Thyroid gland (tissue), 4 donors: ENCODE results near the gene AMBN. TPM values are rescaled to one million over a fixed set of nuclear protein-coding genes. Genes with fewer than 3 reads are reported as not detected.

Source experiments
- DNase-seq, 2 donors: peaks; one replicate each; pipeline ENCODE4 v3.0.0-alpha.2; 2019
- H3K27ac ChIP-seq, 3 donors: fragments of 200-600 bp; sonication (generic); 1 replicate in 2 of 3; 2 replicates in 1 of 3; pipeline ENCODE4 v1.5.1; 2016 to 2019; ENCODE audit warnings: mild to moderate bottlenecking in 1 of 3, moderate library complexity in 1 of 3
- H3K27me3 ChIP-seq: fragments of 200-600 bp; sonication (generic); one replicate; pipeline ENCODE4 v1.5.1; 2019
- H3K36me3 ChIP-seq, 2 donors: fragments of 200-600 bp; sonication (generic); one replicate each; pipeline ENCODE4 v1.5.1; 2016 to 2019
- H3K4me1 ChIP-seq, 2 donors: fragments of 200-600 bp; sonication (generic); one replicate each; pipeline ENCODE4 v1.5.1; 2017 to 2019
- H3K4me3 ChIP-seq, 3 donors: fragments of 200-600 bp; sonication (generic); replicated peaks in 1 of 3; 1 replicate in 2 of 3; 2 replicates in 1 of 3; pipeline ENCODE4 v1.5.1; 2016; ENCODE audit warnings: mild to moderate bottlenecking in 1 of 3
- H3K9me3 ChIP-seq: fragments of 200-600 bp; sonication (generic); one replicate; pipeline ENCODE4 v1.5.1; 2017
- POLR2A ChIP-seq, 2 donors: fragments of 450-650 bp; IDR thresholded peaks; one replicate each; pipeline ENCODE4 v1.6.1; 2017; ENCODE audit warnings: antibody characterized with exemption in 2 of 2, mild to moderate bottlenecking in 2 of 2, moderate library complexity in 1 of 2
- WGBS, 2 donors: methylation state at CpG; one replicate each; pipeline ENCODE4 v1.1.5; 2017; 5-methylcytosine and 5-hydroxymethylcytosine counted together
- intact Hi-C: fragments of 100-400 bp; cut with DNase I; formaldehyde crosslinking; loops from one replicate; pipeline ENCODE4 v1.15.1; 2023
- total RNA-seq, 4 donors: library from RNA; depleted of rRNA; stranded (reverse); fragments of >200 nt; gene quantifications; one replicate each; pipeline ENCODE4 v1.2.3, GENCODE V29; 2016
- TF ChIP-seq, protein P1 (sequence below), 6 experiments: fragments of 200-600 bp in 3 of 6; fragments of 450-650 bp in 3 of 6; sonication (generic) in 3 of 6; IDR thresholded peaks; one replicate each; pipeline ENCODE4 v1.5.1; 2016 to 2019; ENCODE audit warnings: antibody characterized with exemption in 6 of 6, mild to moderate bottlenecking in 2 of 6, inconsistent platforms in 1 of 6, moderate library complexity in 1 of 6

AMBN gene
- total RNA-seq, 4 donors from 2014 or later: not detected

DNA sequence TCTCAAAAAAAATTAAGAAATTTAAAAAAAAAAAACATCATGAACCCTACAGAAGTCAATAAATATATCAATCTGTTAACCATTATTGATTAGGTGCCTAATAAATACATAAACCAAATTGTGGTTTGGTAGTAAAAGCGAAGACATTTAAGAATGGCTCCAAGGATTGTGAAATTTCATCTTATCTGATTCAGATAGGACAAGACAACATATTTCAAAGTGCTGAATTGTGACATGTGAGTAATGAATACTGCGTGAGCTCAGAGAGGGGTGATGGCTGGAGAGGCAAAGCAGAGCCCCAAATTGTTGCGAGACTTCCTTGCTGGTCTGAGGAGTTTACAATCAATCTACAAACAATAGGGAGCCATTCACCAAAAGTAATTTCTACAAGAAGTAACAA lies 8.2 kb downstream of the AMBN start:
- H3K4me3 ChIP-seq: no peak overlapping the region
- WGBS, 2 donors: 88 to 94% methylated on average over 3 of the region's 3 CpGs
- intact Hi-C loops: no loop called here
- H3K27me3 ChIP-seq: no peaks in the 10 kb centered on the region
- H3K27ac ChIP-seq: no peak overlapping the region
- H3K9me3 ChIP-seq: no peaks in the 10 kb centered on the region
- no peaks in the 10 kb centered on the region for H3K4me1 ChIP-seq
- no peaks in the 10 kb centered on the region for H3K36me3 ChIP-seq
- TF ChIP-seq POLR2A (IDR thresholded peaks at IDR 0.05): no peak
- TF ChIP-seq, protein P1, sequence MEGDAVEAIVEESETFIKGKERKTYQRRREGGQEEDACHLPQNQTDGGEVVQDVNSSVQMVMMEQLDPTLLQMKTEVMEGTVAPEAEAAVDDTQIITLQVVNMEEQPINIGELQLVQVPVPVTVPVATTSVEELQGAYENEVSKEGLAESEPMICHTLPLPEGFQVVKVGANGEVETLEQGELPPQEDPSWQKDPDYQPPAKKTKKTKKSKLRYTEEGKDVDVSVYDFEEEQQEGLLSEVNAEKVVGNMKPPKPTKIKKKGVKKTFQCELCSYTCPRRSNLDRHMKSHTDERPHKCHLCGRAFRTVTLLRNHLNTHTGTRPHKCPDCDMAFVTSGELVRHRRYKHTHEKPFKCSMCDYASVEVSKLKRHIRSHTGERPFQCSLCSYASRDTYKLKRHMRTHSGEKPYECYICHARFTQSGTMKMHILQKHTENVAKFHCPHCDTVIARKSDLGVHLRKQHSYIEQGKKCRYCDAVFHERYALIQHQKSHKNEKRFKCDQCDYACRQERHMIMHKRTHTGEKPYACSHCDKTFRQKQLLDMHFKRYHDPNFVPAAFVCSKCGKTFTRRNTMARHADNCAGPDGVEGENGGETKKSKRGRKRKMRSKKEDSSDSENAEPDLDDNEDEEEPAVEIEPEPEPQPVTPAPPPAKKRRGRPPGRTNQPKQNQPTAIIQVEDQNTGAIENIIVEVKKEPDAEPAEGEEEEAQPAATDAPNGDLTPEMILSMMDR (IDR thresholded peaks at IDR 0.05): no peak
- DNase-seq: no peak

DNA sequence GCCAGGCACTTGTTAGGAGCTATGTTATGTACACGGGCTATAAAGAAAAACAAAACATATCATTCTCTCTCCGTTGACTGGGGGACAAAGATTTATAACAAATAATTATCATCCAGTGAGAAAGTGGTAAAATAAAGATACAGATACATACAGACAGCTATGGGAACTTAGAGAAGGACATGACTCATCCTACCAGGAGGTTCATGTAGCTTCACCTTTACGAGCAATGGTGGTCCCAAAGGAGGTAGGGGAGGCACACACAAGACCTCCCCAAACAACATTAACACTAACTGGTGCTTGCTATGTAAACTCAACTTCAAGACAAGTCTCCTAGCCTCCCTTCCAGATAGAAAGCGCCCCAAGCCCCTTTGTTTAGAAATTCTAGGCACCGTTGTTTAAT lies 8.9 kb downstream of the AMBN start:
- no peaks in the 10 kb centered on the region for H3K9me3 ChIP-seq
- H3K27ac ChIP-seq: no peak overlapping the region
- intact Hi-C loops: no loop called here
- no peak overlapping the region for H3K4me3 ChIP-seq
- H3K27me3 ChIP-seq: no peaks in the 10 kb centered on the region
- no peak for DNase-seq
- TF ChIP-seq POLR2A (IDR thresholded peaks at IDR 0.05): no peak
- TF ChIP-seq, protein P1 (IDR thresholded peaks at IDR 0.05): no peak
- H3K4me1 ChIP-seq: no peaks in the 10 kb centered on the region
- 77% methylated on average over 5 of the region's 5 CpGs for WGBS, 2 donors
- no peaks in the 10 kb centered on the region for H3K36me3 ChIP-seq

DNA sequence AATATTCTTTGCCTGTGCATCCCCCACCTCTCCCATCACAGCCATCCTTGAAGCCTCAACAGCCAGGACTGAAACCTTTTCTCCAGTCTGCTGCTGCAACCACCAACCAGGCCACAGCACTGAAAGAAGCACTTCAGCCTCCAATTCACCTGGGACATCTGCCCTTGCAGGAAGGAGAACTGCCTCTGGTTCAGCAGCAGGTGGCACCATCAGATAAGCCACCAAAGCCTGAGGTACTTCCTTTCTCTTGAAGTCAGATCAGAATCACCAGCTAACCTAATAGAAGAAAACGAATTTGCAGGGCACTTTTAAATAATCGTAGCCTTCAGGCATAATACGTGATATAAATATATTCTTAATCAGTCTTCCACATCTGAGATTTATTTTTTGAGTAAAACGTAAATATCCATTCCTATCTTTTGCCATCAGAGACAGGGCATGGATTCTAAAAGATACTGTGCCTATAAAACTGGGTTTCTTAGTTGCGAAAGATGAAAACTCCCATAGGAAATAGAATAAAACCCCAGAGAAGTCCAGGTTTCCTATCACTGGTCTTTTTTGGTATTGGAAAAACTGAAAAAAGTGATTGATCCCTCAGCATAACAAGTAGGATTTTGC lies 9.5 kb downstream of the AMBN start:
- H3K4me3 ChIP-seq: no peak overlapping the region
- intact Hi-C loops: no loop called here
- H3K4me1 ChIP-seq: no peaks in the 10 kb centered on the region
- TF ChIP-seq, protein P1 (IDR thresholded peaks at IDR 0.05): peak in 4 of 6 experiments; percentile 21 to 53 (median 46)
- no peak for TF ChIP-seq POLR2A (IDR thresholded peaks at IDR 0.05)
- 37 to 42% methylated on average over 5 of the region's 5 CpGs for WGBS, 2 donors
- no peaks in the 10 kb centered on the region for H3K36me3 ChIP-seq
- no peaks in the 10 kb centered on the region for H3K9me3 ChIP-seq
- peak; percentile 23 to 36 for DNase-seq
- H3K27me3 ChIP-seq: no peaks in the 10 kb centered on the region
- H3K27ac ChIP-seq: no peak overlapping the region

GRCh38 chr4:70603856-70604255 lies 11.8 kb downstream of the AMBN start:
- intact Hi-C loops: no loop called here
- no peak for DNase-seq
- H3K4me3 ChIP-seq: no peak overlapping the region
- TF ChIP-seq POLR2A (IDR thresholded peaks at IDR 0.05): no peak
- TF ChIP-seq, protein P1 (IDR thresholded peaks at IDR 0.05): no peak
- 46% methylated on average over 3 of the region's 3 CpGs for WGBS, 2 donors
- H3K27me3 ChIP-seq: no peaks in the 10 kb centered on the region
- H3K36me3 ChIP-seq: no peaks in the 10 kb centered on the region
- H3K4me1 ChIP-seq: no peaks in the 10 kb centered on the region
- no peaks in the 10 kb centered on the region for H3K9me3 ChIP-seq
- H3K27ac ChIP-seq: no peak overlapping the region

GRCh38 chr4:70606459-70606858 lies 14.4 kb downstream of the AMBN start:
- no peaks in the 10 kb centered on the region for H3K9me3 ChIP-seq
- H3K4me3 ChIP-seq: no peak overlapping the region
- H3K27me3 ChIP-seq: no peaks in the 10 kb centered on the region
- TF ChIP-seq, protein P1 (IDR thresholded peaks at IDR 0.05): no peak
- TF ChIP-seq POLR2A (IDR thresholded peaks at IDR 0.05): no peak
- H3K27ac ChIP-seq: no peak overlapping the region
- 85 to 88% methylated on average over 8 of the region's 8 CpGs for WGBS, 2 donors
- intact Hi-C loops: no loop called here
- DNase-seq: no peak
- no peaks in the 10 kb centered on the region for H3K36me3 ChIP-seq
- no peaks in the 10 kb centered on the region for H3K4me1 ChIP-seq
